Parathyroid adenoma (tissue), 2 donors: ENCODE results near the gene SAP30.

ENCODE experiments used
- H2AFZ ChIP-seq: fragments of 300-600 bp; sonication (generic); one replicate; pipeline ENCODE4 v1.7.0; 2017; ENCODE audit warnings: antibody characterized with exemption, mild to moderate bottlenecking
- H3K27ac ChIP-seq: fragments of 300-600 bp; sonication (generic); one replicate; pipeline ENCODE4 v1.7.0; 2017
- H3K27me3 ChIP-seq: fragments of 300-600 bp; sonication (generic); one replicate; pipeline ENCODE4 v1.7.0; 2017; ENCODE audit warnings: low read length; ENCODE audit not compliant: control insufficient read depth, insufficient read depth
- H3K36me3 ChIP-seq: fragments of 300-600 bp; sonication (generic); one replicate; pipeline ENCODE4 v1.7.0; 2017; ENCODE audit warnings: low read length; ENCODE audit not compliant: control insufficient read depth, insufficient read depth
- H3K4me1 ChIP-seq: fragments of 300-600 bp; sonication (generic); one replicate; pipeline ENCODE4 v1.7.0; 2017; ENCODE audit warnings: control low read depth
- H3K4me2 ChIP-seq: fragments of 300-600 bp; sonication (generic); one replicate; pipeline ENCODE4 v1.7.0; 2017; ENCODE audit warnings: low read length
- H3K4me3 ChIP-seq: fragments of 300-600 bp; sonication (generic); one replicate; pipeline ENCODE4 v1.7.0; 2017; ENCODE audit warnings: low read depth, low read length
- H3K79me2 ChIP-seq: fragments of 300-600 bp; sonication (generic); one replicate; pipeline ENCODE4 v1.7.0; 2017; ENCODE audit warnings: control low read depth
- H3K9ac ChIP-seq: fragments of 300-600 bp; sonication (generic); one replicate; pipeline ENCODE4 v1.7.0; 2017; ENCODE audit warnings: mild to moderate bottlenecking
- H3K9me3 ChIP-seq: fragments of 300-600 bp; sonication (generic); one replicate; pipeline ENCODE4 v1.7.0; 2017; ENCODE audit warnings: low read length; ENCODE audit not compliant: control insufficient read depth
- TF ChIP-seq, protein P1 (sequence below): fragments of 300-600 bp; sonication (generic); IDR thresholded peaks from one replicate; pipeline ENCODE4 v1.7.0; 2017; ENCODE audit warnings: antibody characterized with exemption, mild to moderate bottlenecking
- donor health status: primary hyperparathyroidism.

Gene SAP30

DNA sequence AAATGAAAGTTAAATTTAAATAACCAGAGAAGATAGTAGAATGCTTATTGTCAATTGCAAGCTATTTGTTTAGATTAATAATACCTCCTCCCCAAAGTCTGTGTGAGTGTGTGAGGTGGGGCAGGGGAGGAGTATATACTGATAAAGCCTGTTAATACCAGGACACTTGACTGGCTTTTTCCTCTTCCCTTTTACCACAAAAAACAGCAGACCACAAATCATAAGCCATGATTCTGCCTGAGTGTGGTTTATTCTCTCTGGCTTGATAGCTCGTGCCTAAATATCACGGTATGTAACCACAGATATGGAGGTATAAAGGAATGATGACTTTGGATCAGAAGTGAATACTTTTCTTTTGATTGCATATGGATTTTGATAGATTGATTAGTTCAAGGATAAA lies 50.0 kb downstream of the SAP30 start:
- Histone ChIP-seq H3K9ac (no peak overlapping the region), H2AFZ (no peak overlapping the region), H3K4me1 (no peaks in the 10 kb centered on the region), H3K79me2 (no peaks in the 10 kb centered on the region), H3K4me3 (no peak overlapping the region), H3K9me3 (no peaks in the 10 kb centered on the region), H3K36me3 (no peaks in the 10 kb centered on the region), H3K27me3 (no peaks in the 10 kb centered on the region), H3K27ac (no peak overlapping the region), H3K4me2 (no peak overlapping the region)
- TF ChIP-seq, protein P1, sequence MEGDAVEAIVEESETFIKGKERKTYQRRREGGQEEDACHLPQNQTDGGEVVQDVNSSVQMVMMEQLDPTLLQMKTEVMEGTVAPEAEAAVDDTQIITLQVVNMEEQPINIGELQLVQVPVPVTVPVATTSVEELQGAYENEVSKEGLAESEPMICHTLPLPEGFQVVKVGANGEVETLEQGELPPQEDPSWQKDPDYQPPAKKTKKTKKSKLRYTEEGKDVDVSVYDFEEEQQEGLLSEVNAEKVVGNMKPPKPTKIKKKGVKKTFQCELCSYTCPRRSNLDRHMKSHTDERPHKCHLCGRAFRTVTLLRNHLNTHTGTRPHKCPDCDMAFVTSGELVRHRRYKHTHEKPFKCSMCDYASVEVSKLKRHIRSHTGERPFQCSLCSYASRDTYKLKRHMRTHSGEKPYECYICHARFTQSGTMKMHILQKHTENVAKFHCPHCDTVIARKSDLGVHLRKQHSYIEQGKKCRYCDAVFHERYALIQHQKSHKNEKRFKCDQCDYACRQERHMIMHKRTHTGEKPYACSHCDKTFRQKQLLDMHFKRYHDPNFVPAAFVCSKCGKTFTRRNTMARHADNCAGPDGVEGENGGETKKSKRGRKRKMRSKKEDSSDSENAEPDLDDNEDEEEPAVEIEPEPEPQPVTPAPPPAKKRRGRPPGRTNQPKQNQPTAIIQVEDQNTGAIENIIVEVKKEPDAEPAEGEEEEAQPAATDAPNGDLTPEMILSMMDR = no peak

DNA sequence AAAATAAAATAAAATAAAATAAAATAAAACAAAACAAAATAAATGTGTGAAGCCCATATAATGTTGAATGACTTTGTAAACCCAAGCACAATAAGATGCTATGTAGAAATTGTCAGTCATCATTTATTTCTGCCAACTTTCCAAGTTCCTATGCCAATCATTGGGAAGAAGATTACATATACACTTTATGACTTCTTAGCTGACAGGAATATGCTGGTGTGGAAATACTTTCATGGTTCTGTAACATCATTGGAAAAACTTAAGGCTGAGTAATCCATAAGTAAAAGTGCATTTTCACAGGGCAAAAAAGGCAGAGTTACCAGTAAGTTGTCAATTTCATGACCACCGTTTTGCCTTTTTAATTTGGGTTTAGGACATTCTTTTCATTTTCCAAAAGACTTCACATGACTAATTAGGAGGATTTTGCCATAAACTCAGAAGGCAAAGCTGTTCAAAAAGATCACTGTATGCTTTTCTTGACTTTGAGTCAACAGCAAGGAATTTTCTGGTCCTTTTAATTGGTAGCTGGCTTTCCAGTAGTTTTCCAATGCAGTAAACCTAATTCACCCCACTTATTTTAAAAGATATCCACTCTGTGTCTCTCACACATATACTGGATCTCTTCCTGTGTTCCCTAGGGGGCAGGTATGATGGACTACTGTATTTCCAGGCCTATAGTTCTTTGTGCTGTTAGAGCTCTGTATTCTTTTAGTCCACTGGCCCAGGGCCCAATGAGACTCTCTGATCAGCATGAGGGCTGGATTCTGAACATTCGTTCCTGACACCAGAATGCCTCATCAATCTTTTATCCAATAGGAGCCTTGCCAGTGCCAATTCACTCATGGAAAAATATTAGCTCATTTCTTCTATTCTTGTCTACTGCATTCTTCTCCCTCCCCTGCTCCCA lies 54.4 kb downstream of the SAP30 start:
- Histone ChIP-seq H3K36me3 (no peaks in the 10 kb centered on the region), H3K27me3 (no peaks in the 10 kb centered on the region), H3K79me2 (no peaks in the 10 kb centered on the region), H3K4me1 (no peaks in the 10 kb centered on the region), H3K9me3 (no peaks in the 10 kb centered on the region), H3K4me2 (no peak overlapping the region), H3K9ac (no peak overlapping the region), H3K4me3 (no peak overlapping the region), H2AFZ (no peak overlapping the region), H3K27ac (no peak overlapping the region)
- TF ChIP-seq, protein P1 = no peak

DNA sequence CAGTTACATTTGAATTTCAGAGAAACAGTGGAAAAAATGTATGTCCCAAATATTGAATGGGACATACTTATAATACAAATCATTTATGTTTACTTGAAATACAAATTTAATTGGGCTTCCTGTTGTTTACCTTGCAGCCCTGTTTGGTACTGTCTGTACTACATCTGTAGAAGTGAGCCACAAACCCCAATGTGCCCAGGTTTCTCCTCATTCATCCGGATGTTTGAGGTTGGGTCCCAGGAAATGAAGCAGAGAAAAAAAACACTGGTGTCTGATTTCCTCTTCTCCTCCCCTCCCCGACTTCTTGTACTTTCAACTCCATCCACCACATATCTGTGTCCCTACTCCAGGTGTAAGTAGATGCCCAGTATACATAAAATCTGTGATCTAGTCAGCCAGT lies 55.3 kb downstream of the SAP30 start:
- no peak overlapping the region for H3K27ac ChIP-seq

More for the DNA sequence above, 55.3 kb downstream of the SAP30 start:
- Histone ChIP-seq H3K4me1 (no peaks in the 10 kb centered on the region), H3K4me3 (no peak overlapping the region), H3K9ac (no peak overlapping the region), H3K4me2 (no peak overlapping the region), H3K36me3 (no peaks in the 10 kb centered on the region), H3K9me3 (no peaks in the 10 kb centered on the region), H3K27me3 (no peaks in the 10 kb centered on the region), H2AFZ (no peak overlapping the region), H3K79me2 (no peaks in the 10 kb centered on the region)
- TF ChIP-seq, protein P1 = no peak
